ENCODE results near the gene SCYL3.

SCYL3 gene

DNA sequence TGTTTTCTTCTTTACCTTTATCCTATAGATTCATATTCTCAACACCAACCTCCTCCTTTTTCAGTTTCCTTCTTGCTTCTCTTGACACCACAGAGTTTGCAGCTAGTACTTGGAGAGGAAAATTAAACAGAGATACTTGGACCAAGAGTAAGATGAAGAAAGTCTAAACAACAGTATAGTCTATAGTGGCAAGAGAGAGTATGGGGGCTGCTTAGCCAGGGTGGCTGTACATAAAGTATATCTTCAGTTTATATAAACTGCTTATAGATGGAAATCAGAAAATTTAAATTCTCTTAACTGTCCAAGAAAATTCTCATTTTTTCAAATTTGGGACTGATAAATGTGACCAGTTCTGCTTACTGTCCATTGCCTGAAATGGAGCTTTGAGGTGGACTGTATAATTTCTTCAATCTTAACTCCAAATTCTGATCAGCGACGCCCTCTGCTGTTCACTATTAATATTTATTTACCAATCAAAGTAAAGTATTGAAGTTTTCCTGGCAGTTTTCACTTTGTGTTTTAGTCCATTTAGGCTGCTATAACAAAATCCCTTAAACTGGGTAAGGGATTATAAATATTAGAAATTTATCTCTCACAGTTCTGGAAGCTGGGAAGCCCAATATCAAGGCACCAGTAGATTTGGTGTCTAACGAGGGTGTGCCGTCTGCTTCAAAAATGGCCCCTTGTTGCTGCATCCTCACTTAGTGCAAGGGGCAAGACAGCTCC lies 84.2 kb downstream of the SCYL3 start:
- no peak for DNase-seq

DNA sequence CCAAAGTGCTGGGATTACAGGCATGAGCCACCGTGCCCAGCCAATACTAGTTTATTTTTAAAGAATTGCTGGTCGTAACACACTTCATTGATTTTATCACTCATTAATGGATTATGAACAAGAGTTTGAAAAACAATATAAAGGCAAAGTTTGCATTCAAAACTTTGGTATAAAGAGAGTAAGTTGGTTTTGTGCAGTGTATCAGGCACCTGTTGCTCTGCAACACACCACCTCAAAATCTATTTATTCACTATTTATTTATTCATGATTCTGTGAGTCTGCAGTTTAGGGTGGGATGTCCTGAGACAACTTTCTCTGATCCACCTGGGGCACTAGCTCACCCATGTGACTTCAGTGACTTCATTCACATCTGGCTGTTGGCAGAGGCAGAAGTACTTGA lies 88.8 kb downstream of the SCYL3 start:
- DNase-seq: no peak

- DNase-seq: no peak
Measured at GRCh38 chr1:169802888-169803287, 90.8 kb downstream of the SCYL3 start.
